ENCODE measurements around the gene CD151. TPM values are rescaled to one million over a fixed set of nuclear protein-coding genes. Genes with fewer than 3 reads are reported as not detected.
A peak's percentile ranks its signal among the peaks of the same experiment; 100 is the strongest.

The CD151 gene
- total and polyA plus RNA-seq, 7 donors = 149 to 358 (median 168) TPM

- Histone ChIP-seq H3K36me3 (ENCODE audit: insufficient read depth in 1 of 2, low read depth in 1 of 2) (peaks cover 0 to 2% of the 10 kb centered on the region in 2 donors), H3K9me3 (no peaks in the 10 kb centered on the region), H3K4me3 (peak overlapping the region; percentile 57), H3K4me1 (peaks cover 47% of the 10 kb centered on the region), H3K27me3 (ENCODE audit: insufficient read depth in 3 of 3, low read length in 2 of 3) (peaks cover 0 to 33% (median 13%) of the 10 kb centered on the region in 3 donors), H3K27ac (peak overlapping the region; percentile 5)
- 21 to 27% (median 24%) methylated on average over 46 to 78 of the region's 78 CpGs for WGBS, 3 donors
- no peak for TF ChIP-seq CTCF (IDR thresholded peaks at IDR 0.05)
- intact Hi-C loops (cut with DNase I) = no loop called here
- peak; percentile 79 to 83 for DNase-seq
- ATAC-seq = peak in 2 of 4 donors; percentile 13 to 31
These were observed 2.2 kb upstream of the CD151 start for GRCh38 chr11:830295-831117.

GRCh38 chr11:831118-831864 is 1.5 kb upstream of the CD151 start:
- ATAC-seq = no peak
- H3K9me3 ChIP-seq = no peaks in the 10 kb centered on the region
- intact Hi-C loops (cut with DNase I) = no loop called here
- H3K36me3 ChIP-seq (ENCODE audit: insufficient read depth in 1 of 2, low read depth in 1 of 2) = peaks cover 0 to 6% of the 10 kb centered on the region in 2 donors
- H3K4me3 ChIP-seq = peak overlapping the region; percentile 57
- H3K27ac ChIP-seq = peak overlapping the region; percentile 92
- H3K4me1 ChIP-seq = peaks cover 51% of the 10 kb centered on the region
- 58 to 70% (median 59%) methylated on average over 28 to 31 of the region's 31 CpGs for WGBS, 3 donors
- no peak for DNase-seq
- no peak for TF ChIP-seq CTCF (IDR thresholded peaks at IDR 0.05)
- H3K27me3 ChIP-seq (ENCODE audit: insufficient read depth in 3 of 3, low read length in 2 of 3) = peaks cover 0 to 27% (median 13%) of the 10 kb centered on the region in 3 donors

DNA sequence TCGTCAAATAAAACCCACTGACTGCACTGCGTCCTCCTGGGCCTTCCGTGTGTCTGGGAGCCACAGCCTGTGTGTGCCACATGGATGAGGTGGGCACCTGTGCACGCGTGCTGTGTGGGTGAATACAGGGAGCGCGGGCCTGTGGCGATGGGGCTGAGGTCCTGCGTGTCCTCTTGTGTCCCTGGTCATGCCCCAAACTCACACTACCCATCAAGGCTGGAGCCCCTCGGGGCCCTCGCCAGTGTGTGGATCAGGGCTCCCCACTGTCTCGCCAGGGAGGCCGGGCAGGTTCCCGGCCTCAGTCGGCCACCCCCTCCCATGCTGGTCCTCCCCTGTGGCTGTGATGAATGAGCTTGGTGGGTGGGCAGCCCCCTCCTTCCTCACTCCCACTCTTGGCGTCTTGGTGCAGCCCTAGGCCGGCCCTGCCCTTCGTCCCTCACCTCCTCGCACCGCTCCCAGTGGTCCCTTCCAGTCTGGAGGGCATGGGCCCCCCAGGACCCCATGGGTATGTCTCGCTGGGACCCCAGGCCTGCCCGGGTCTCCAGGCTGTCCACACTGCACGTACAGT is 707 bp upstream of the CD151 start:
- H3K27ac ChIP-seq = peak overlapping the region; percentile 92
- no peak for TF ChIP-seq CTCF (IDR thresholded peaks at IDR 0.05)
- H3K4me1 ChIP-seq = peaks cover 52% of the 10 kb centered on the region
- peaks cover 0 to 14% of the 10 kb centered on the region in 2 donors for H3K36me3 ChIP-seq (ENCODE audit: insufficient read depth in 1 of 2, low read depth in 1 of 2)
- WGBS, 3 donors = 71 to 72% (median 72%) methylated on average over 23 of the region's 23 CpGs
- DNase-seq = no peak
- intact Hi-C loops (cut with DNase I) = no loop called here
- peaks cover 0 to 25% (median 13%) of the 10 kb centered on the region in 3 donors for H3K27me3 ChIP-seq (ENCODE audit: insufficient read depth in 3 of 3, low read length in 2 of 3)
- no peaks in the 10 kb centered on the region for H3K9me3 ChIP-seq
- no peak for ATAC-seq
- peak overlapping the region; percentile 92 for H3K4me3 ChIP-seq

DNA sequence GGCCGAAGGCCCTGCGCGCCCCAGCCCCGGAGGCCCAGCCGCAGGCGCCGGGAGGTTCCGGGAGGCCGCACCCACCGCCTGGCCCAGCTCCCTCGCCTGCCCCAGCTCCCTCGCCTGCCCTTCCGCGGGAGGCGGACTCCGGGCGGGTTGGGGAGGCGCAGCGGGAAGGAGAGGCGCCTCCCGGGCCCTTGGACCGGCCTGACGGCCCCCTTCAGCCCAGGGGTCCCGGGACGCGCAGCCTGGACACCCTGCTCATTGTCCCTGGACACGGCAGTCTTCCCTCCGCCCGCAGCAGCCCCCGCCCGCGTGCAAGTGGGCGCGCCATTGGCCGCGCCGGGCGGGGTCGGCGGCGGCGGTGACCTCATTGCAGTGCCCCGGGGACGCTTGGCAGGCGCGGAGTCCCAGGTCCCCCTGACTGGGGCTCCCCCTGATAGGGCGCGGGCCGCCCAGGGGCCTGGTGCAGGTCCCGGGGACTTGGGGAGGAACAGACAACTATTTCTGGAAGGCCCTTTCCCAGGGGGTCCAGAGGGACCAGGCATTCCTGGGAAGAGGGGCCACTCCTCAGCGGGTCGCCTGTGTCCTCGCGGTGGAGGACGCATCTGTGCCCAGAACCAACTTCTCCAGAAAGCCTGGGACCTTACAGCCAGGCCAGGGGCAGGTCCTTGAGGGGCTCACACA is 501 bp downstream of the CD151 start:
- H3K27me3 ChIP-seq (ENCODE audit: insufficient read depth in 3 of 3, low read length in 2 of 3) = peaks cover 0 to 22% (median 6%) of the 10 kb centered on the region in 3 donors
- no peaks in the 10 kb centered on the region for H3K9me3 ChIP-seq
- 1 to 5% (median 1%) methylated on average over 17 to 54 of the region's 55 CpGs for WGBS, 3 donors
- no peak for TF ChIP-seq CTCF (IDR thresholded peaks at IDR 0.05)
- H3K4me3 ChIP-seq = peak overlapping the region; percentile 92
- ATAC-seq (peak; percentile 3 to 23 (median 14)), DNase-seq (peak; percentile 68 to 80)
- intact Hi-C loops (cut with DNase I) = no loop called here
- peak overlapping the region; percentile 92 for H3K27ac ChIP-seq
- peaks cover 46% of the 10 kb centered on the region for H3K4me1 ChIP-seq
- H3K36me3 ChIP-seq (ENCODE audit: insufficient read depth in 1 of 2, low read depth in 1 of 2) = peaks cover 0 to 26% of the 10 kb centered on the region in 2 donors
